Heart left ventricle (tissue), 16 donors: ENCODE measurements around the gene TIAM2. TPM values are rescaled to one million over a fixed set of nuclear protein-coding genes. Genes with fewer than 3 reads are reported as not detected.

Experiments
- ATAC-seq, 4 donors: fragments of 200-7000 bp; cut with Tn5 transposase; one replicate each; pipeline ENCODE4 v1.9.1; 2020 to 2022; ENCODE audit warnings: moderate library complexity in 4 of 4, mild to moderate bottlenecking in 3 of 4, moderate number of reproducible peaks in 1 of 4
- DNase-seq, 5 donors: peaks; one replicate each; pipeline ENCODE4 v3.0.0-alpha.2; 2020
- H3K27ac ChIP-seq, 12 donors: fragments of 200-600 bp; sonication (generic) in 4 of 12; one replicate each; pipeline versions ENCODE4 v1.5.0 to v1.8.0; 2016 to 2022; ENCODE audit warnings: mild to moderate bottlenecking in 2 of 12
- H3K27me3 ChIP-seq, 9 donors: fragments of 200-600 bp; sonication (generic) in 2 of 9; one replicate each; pipeline versions ENCODE4 v1.5.1 to v1.8.0; 2016 to 2022; ENCODE audit warnings: mild to moderate bottlenecking in 3 of 9
- H3K36me3 ChIP-seq, 9 donors: fragments of 200-600 bp; sonication (generic) in 2 of 9; one replicate each; pipeline versions ENCODE4 v1.5.0 to v1.8.0; 2018 to 2022; ENCODE audit warnings: mild to moderate bottlenecking in 2 of 9
- H3K4me1 ChIP-seq, 12 donors: fragments of 200-600 bp; sonication (generic) in 4 of 12; one replicate each; pipeline versions ENCODE4 v1.5.0 to v1.8.0; 2016 to 2022; ENCODE audit warnings: mild to moderate bottlenecking in 3 of 12
- H3K4me3 ChIP-seq, 12 donors: fragments of 200-600 bp; sonication (generic) in 4 of 12; one replicate each; pipeline versions ENCODE4 v1.5.0 to v1.8.0; 2017 to 2022; ENCODE audit warnings: mild to moderate bottlenecking in 9 of 12, moderate library complexity in 4 of 12
- H3K9me3 ChIP-seq, 12 donors: fragments of 200-600 bp; sonication (generic) in 4 of 12; one replicate each; pipeline versions ENCODE4 v1.5.0 to v1.8.0; 2016 to 2022; ENCODE audit warnings: mild to moderate bottlenecking in 1 of 12
- POLR2A ChIP-seq, 2 donors: fragments of 450-650 bp; IDR thresholded peaks; one replicate each; pipeline ENCODE4 v1.6.1; 2017; ENCODE audit warnings: antibody characterized with exemption in 2 of 2, mild to moderate bottlenecking in 2 of 2, moderate library complexity in 2 of 2
- WGBS, 4 donors: extraction: QIAGEN DNeasy Blood & Tissue Kit in 2 of 4; methylation state at CpG; one replicate each; pipeline versions ENCODE4 v1.1.5 to v1.1.7; 2013 to 2018; 5-methylcytosine and 5-hydroxymethylcytosine counted together
- intact Hi-C, 10 donors: fragments of 100-400 bp; cut with DNase I; formaldehyde crosslinking; loops; one replicate each; pipeline versions ENCODE4 v1.11.1 to v1.14.2; 2022
- polyA plus RNA-seq, 2 donors: library from polyadenylated mRNA; stranded (reverse); fragments of 200-250 nt; gene quantifications; one replicate each; pipeline ENCODE4 v1.2.3, GENCODE V29; 2013
- total RNA-seq, 9 donors: library from RNA; depleted of rRNA in 2 of 9; stranded (reverse); fragments of >200 nt in 2 of 9; fragmentation: NEBNext Ultra II Directional in 3 of 9; extraction: Animal tissue kit (Norgen Biotek cat#: 25700) in 3 of 9; gene quantifications; one replicate each; pipeline versions ENCODE4 v1.1.0 to v1.2.4, GENCODE V29; 2016 to 2023
- TF ChIP-seq, protein P1 (sequence below), 12 donors: fragments of 200-600 bp; sonication (generic) in 4 of 12; IDR thresholded peaks; one replicate each; pipeline versions ENCODE4 v1.5.0 to v1.8.0; 2018 to 2022; ENCODE audit warnings: antibody characterized with exemption in 12 of 12, mild to moderate bottlenecking in 5 of 12
- donor health status: ischemic (EF 13 %, LVEDD 7.1; RV severe dilation, severe dysfunction).
- donor health status: healthy with polysubstance abuse.
- donor health status: DM: no; HTN: yes; CAD: no.
- donor health status: DM: no; HTN: no; CAD: no.
- donor health status: ischemic (EF 25% LVEDD 6.9; RV normal size, moderate dysfunction).
- donor health status: ischemic (EF 25% LVEDD 5.7; RV mildly dilated, moderate dysfunction).
- donor health status: healthy.
- donor health status: DM: yes; HTN: yes; CAD: no.
- donor health status: ischemic (EF 35%, LVEDD 5.7; RV mildly dilated, moderate dysfunction).
- donor health status: nonischemic (EF 11% LVEDD 7.7; RV severe dilation, severe dysfunction).
- donor health status: DM: yes; HTN: yes; CAD: no.
- donor health status: PGD.
- donor health status: ischemic (EF 29% LVEDD 5.4; RV normal size, mild dysfunction).
- donor health status: nonischemic (EF 23%, LVEDD 6.1; RV moderate dilation, normal function).

Gene TIAM2
- total and polyA plus RNA-seq, 11 donors: 4.6 to 16.5 (median 12.6) TPM

- peaks cover 0 to 6% (median 0%) of the 10 kb centered on the region in 12 donors for H3K4me1 ChIP-seq
- no peak overlapping the region for H3K4me3 ChIP-seq
- H3K9me3 ChIP-seq: no peaks in the 10 kb centered on the region
- H3K27me3 ChIP-seq: no peaks in the 10 kb centered on the region
- no peak overlapping the region for H3K27ac ChIP-seq
- no peak for DNase-seq
- TF ChIP-seq, protein P1, sequence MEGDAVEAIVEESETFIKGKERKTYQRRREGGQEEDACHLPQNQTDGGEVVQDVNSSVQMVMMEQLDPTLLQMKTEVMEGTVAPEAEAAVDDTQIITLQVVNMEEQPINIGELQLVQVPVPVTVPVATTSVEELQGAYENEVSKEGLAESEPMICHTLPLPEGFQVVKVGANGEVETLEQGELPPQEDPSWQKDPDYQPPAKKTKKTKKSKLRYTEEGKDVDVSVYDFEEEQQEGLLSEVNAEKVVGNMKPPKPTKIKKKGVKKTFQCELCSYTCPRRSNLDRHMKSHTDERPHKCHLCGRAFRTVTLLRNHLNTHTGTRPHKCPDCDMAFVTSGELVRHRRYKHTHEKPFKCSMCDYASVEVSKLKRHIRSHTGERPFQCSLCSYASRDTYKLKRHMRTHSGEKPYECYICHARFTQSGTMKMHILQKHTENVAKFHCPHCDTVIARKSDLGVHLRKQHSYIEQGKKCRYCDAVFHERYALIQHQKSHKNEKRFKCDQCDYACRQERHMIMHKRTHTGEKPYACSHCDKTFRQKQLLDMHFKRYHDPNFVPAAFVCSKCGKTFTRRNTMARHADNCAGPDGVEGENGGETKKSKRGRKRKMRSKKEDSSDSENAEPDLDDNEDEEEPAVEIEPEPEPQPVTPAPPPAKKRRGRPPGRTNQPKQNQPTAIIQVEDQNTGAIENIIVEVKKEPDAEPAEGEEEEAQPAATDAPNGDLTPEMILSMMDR (IDR thresholded peaks at IDR 0.05): no peak
- no peak for ATAC-seq
- 52 to 70% (median 54%) methylated on average over 5 of the region's 5 CpGs for WGBS, 4 donors
- intact Hi-C loops: no loop called here
- H3K36me3 ChIP-seq: no peaks in the 10 kb centered on the region
These were observed 108.8 kb downstream of the TIAM2 start for GRCh38 chr6:155103816-155104366.

- Histone ChIP-seq H3K27ac (peak overlapping the region in 9 of 12 donors; percentile 48 to 75 (median 64)), H3K9me3 (no peaks in the 10 kb centered on the region), H3K4me3 (peak overlapping the region in 9 of 12 donors; percentile 4 to 50 (median 35)), H3K4me1 (peaks cover 0 to 6% (median 0%) of the 10 kb centered on the region in 12 donors), H3K27me3 (no peaks in the 10 kb centered on the region), H3K36me3 (no peaks in the 10 kb centered on the region)
- 42 to 51% (median 47%) methylated on average over 8 of the region's 8 CpGs for WGBS, 4 donors
- peak; percentile 84 to 95 (median 89) for ATAC-seq
- DNase-seq: no peak
- TF ChIP-seq, protein P1 (IDR thresholded peaks at IDR 0.05): no peak
- no peak for TF ChIP-seq POLR2A (IDR thresholded peaks at IDR 0.05)
- intact Hi-C loops: no loop called here
These were observed 111.5 kb downstream of the TIAM2 start for GRCh38 chr6:155106456-155107115.

DNA sequence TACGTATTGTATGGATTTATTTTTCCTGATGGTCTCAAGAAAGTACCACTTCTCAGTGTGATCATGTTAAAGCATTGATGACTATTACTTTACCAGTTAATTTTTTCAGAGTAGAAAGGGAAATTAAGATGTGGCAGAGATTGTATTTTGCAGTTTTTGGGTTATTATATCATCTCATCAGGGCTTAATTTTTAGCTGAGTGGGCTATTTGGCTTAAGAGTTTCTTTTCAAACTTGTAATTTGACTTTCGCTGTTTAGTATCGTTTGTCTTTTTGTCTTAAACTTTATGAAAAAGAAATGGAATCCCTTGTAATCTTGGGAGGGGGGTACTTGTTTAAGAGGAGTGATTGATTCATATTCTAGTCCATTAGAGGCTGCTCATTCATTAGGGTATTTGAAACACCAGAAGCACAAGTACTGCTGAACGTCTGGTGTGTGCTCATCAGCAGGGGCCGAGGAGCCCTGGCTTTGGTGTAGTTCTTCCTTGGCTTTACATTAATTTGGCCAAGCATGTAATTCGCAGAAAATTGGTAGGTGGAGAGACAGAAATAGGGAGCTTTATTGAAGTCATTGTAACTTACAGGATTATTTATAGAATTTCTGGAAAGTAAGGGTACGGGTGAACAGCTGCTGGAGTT is 112.4 kb downstream of the TIAM2 start:
- ATAC-seq (peak in 1 of 4 donors; percentile 50), DNase-seq (no peak)
- Histone ChIP-seq H3K27ac (peak overlapping the region in 7 of 12 donors; percentile 55 to 74 (median 64)), H3K27me3 (no peaks in the 10 kb centered on the region), H3K4me1 (peaks cover 0 to 6% (median 0%) of the 10 kb centered on the region in 12 donors), H3K36me3 (no peaks in the 10 kb centered on the region), H3K4me3 (peak overlapping the region in 10 of 12 donors; percentile 4 to 50 (median 35)), H3K9me3 (no peaks in the 10 kb centered on the region)
- intact Hi-C loops: no loop called here
- WGBS, 4 donors: 52 to 60% (median 58%) methylated on average over 7 of the region's 7 CpGs
- no peak for TF ChIP-seq POLR2A (IDR thresholded peaks at IDR 0.05)
- TF ChIP-seq, protein P1 (IDR thresholded peaks at IDR 0.05): no peak
